Measurements from ENCODE around the gene PNLIPRP1.

The PNLIPRP1 gene

DNA sequence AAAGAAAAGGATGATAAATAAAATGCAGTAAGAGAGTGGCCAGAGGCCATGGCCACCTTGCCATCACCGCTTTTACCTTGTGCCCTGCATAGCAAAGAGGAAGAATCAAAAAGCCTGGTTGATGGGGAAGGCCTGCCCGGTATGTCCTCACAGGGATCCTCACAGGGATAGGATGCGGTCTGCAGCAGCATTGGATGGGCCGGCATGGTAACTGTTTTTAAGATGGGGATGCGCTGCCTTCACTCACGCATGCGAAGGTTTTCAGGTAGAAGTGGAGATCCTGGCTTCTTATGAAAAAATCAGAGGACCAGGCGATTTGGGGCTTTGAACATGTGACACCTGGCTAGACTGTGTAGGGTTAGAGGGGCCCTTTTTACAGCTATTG, 42.4 kb downstream of the PNLIPRP1 start:
- DNase-seq = no peak

- no peak for DNase-seq
Measured at GRCh38 chr10:116634126-116634975, 43.6 kb downstream of the PNLIPRP1 start.

DNA sequence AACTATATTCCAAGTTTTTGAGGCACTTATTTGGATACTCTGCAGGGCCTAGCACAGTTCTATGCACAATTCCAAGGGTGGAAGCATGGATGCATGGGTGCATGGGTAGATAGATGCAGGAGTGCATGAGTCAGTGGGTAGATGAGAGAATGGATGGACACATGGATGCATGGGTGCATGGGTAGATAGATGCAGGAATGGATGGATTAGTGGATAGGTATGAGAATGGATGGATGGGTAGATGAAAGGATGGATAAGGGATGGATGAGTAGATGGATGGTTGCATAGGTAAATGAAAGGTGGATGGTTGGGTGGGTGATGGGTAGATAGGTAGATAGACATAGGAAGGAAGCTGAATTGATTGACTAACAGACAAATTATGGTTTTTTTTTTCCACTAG, 45.6 kb downstream of the PNLIPRP1 start:
- no peak for DNase-seq

GRCh38 chr10:116636976-116637375, 46.2 kb downstream of the PNLIPRP1 start:
- DNase-seq = no peak

DNA sequence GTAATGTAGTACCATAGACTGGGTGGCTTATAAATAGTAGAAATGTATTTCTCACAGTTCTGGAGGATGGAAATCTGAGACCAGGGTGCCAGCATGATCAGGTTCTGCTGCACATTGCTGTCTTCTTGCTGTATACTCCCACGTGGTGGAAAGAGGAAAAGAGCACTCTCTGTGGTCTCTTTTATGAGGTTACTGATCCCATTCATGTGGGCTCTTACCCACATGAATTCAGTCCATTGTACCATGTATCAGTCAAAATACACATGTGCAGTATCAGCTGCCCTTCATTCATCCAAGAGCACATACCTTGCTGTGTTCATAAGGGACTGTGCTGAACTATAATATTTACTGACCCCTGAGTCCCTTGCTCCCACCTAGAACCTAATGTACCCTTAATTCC, 47.1 kb downstream of the PNLIPRP1 start:
- no peak for DNase-seq

DNA sequence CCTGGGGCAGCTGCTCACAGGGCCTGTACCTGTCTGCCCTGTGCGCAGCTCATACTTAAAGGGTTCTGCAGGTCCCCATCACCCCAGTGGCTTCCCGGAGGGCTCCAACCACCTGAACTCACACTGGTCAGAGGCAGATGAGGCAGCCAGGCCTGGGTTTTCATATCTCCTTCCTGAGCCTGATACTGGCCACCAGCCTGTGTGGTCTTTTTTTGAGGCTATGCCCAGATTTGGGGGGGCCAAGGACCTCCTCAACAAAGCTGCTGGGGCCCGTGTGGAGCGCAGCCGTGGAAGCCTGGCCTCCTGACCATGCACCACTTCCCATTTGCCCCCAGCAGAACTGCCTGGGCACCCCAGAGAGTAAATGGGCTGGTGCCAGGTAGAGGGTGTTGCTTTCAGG, 55.7 kb downstream of the PNLIPRP1 start:
- DNase-seq = no peak

DNA sequence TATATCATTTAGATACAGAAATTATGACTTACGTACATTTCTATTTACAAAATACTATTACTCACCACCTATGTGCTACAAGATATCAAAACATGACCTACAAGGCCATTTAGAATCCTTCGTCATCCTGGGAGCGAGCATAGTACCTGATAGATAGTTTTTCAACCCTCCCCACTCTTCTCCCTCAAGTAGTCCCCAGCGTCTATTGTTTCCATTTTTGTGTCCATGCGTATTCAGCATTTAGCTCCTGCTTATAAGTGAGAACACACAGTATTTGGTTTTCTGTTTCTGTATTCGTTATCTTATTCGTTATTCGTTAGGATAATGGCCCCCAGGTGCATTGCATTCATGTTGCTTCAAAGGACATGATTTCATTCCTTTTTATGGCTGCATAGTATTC, 58.1 kb downstream of the PNLIPRP1 start:
- no peak for DNase-seq

GRCh38 chr10:116653885-116654284, 63.1 kb downstream of the PNLIPRP1 start:
- no peak for DNase-seq

GRCh38 chr10:116654816-116655215, 64.1 kb downstream of the PNLIPRP1 start:
- DNase-seq = no peak

DNA sequence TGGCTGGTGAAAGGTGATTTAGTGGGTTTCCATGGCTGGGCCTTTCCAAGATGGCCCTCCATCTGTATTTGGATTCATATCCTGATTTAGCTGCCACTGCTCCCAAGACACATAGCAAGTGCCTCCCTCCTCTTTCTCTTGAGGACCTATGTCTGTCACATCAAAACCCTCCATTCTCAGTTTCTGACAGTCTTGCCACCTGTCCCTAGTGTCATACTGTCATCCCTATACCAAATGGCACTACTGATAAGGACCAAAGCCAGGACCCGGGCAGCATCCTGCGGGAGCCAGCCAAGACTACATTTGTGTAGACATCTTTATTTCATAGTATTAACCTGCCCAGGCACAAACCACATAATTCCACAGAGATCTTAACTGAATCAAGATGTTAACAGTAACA, 64.8 kb downstream of the PNLIPRP1 start:
- no peak for DNase-seq

DNA sequence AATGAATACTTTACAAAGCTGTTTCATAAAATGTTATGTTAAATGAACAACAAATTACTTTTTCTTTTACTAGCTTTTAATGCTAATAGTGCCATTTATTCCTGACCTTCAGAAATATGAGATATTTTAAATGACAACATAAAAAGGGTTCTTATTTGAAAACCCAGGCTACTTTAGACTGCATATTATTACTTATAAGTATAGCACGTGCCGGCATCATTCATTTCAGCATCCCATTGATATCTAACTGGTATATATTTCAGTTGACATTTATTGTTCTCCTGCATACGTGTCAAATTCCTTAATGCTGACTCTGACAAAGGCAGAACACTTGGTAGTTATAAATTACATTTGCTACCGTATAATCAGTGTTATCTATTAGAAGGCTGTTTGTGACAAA, 65.3 kb downstream of the PNLIPRP1 start:
- DNase-seq = no peak

DNA sequence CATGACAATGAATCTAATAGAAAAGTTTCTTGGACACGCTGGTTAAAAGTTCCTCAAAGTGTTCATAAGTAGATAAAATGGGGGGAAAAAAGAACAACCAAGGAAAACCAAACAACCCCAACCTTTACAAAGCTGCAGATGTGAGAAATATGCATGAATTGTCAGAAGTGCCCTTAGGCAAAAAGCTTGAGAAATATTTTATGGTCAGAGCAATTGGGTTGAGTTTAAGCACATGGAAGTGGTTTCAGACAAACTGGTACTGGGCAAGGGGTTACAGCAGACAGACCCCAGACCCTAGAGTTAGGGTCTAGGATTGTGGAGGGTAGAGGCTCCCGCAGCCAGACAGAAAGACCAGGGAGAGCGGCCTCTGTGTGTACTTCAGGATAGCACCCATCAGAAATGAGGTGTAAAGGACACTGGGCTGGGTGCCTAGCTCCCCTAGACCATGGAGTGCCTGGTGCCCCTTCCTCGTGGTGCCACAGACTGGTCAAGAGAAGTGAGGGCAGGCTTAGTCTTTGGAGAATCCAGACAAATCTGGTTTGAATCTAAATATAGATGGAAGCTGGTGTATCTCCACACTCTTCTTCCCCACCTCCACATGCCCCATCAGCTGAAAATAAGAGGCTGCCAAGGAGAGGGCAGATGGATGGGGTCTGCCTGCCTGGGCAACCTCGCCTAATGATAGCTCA, 67.2 kb downstream of the PNLIPRP1 start:
- DNase-seq = no peak

Measured in stimulated activated CD8-positive, alpha-beta memory T cell treated with anti-CD3 and anti-CD28 coated beads, Interleukin-4, amount 100 ng/mL, for 48 hours (primary cell).